Dermis microvascular lymphatic vessel endothelial cell (primary cell): ENCODE data around the gene C6orf47. TPM values are rescaled to one million over a fixed set of nuclear protein-coding genes. Genes with fewer than 3 reads are reported as not detected.

ENCODE experiments used
- DNase-seq, 2 donors: peaks; one replicate each; pipeline versions ENCODE4 v3.0.0 to v3.0.0-alpha.2; 2010; ENCODE audit warnings: low read depth in 2 of 2
- total RNA-seq: library from RNA; depleted of rRNA; stranded (reverse); fragments of >200 nt; gene quantifications from 2 replicates; pipeline ENCODE4 v1.2.1, GENCODE V29; 2014

Gene C6orf47
- total RNA-seq, 1 donor from 2014 or later, result 15.8 TPM

DNA sequence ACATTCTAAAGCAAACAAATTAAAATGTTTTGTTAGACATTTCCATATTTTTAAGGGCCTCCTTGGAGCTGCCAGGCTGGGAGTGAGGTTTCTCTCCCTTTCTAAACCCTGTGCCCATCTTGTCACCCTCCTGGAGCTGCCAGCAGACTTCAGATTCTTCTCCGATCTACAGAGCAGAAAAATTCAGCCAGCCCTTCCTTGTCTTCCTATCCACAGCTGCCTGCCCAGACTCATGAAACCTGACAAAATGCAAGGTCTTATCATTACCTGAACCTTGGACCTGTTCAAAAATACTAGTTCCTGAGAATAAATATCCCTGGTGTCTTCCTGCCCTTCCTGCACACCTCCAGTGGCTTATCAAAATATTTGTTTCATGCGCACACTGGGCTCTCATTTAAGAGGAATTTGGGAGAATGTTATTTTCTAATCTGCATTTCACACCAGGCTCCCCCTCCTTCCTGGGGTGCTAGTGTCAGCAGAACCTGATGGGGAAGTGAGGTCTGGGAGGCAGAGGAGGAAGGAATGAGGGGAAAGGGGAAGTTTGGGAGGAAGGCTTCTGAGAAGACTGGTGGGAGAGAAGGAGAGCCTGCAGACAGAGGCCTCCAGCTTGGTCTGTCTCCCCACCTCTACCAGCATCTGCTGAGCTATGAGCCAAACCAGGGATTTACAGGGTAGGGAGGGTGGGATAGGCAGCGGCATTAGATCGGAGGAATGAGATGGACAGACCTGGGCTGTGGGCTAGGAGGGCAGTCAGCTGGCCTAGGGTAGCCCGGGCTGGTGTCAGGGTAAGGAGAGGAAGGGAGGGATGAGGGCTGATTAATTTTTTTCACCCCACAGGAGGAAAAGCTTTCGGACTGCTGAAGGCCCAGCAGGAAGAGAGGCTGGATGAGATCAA is 45.6 kb downstream of the C6orf47 start, which contains the start of gene AIF1:
AIF1 (plus strand) TSS at position 551 of the 895 bp plus-strand sequence; CDS start at position 647, 96 bp downstream.
- no peak for DNase-seq

- no peak for DNase-seq
These were observed 46.4 kb downstream of the C6orf47 start for GRCh38 chr6:31614075-31614619.

DNA sequence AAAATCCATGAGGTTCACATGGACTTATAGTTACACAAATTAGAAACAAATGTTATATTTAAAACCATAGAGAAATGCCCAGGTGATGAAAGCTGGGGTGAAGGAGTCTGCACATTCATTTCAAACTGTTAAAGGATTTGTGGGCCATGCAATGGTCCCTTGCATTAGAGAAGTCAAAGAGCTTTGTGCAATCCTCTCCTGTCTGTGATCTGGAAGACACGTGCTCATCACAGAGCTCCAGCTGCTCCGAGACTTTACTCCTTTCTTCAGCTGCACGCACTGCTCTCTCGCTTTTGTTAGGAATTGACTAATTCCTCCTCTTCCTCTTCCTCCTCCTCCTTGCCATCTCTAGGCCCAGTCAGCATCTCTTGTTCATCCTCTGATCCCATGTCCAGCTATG is 49.6 kb downstream of the C6orf47 start:
- DNase-seq, result no peak

GRCh38 chr6:31609519-31610406 is 50.8 kb downstream of the C6orf47 start:
- DNase-seq, result no peak

Other genes with a start within 250 kb of the C6orf47 start
- 6.8 and 8.3 TPM in 2 replicates for gene MICB, start 162.6 kb downstream of the C6orf47 start, total RNA-seq
- gene MCCD1, start 131.8 kb downstream of the C6orf47 start, total RNA-seq, result not detected in 2 replicates
- gene DDX39B, start 118.8 kb downstream of the C6orf47 start, total RNA-seq, result 318 and 410 TPM in 2 replicates
- 0.13 TPM in 1 of 2 replicates, not detected in the other for gene ATP6V1G2, start 114.2 kb downstream of the C6orf47 start, total RNA-seq
- 19.8 and 24.7 TPM in 2 replicates for gene NFKBIL1, start 113.2 kb downstream of the C6orf47 start, total RNA-seq
- gene LTA, start 88.5 kb downstream of the C6orf47 start, total RNA-seq, result not detected in 2 replicates
- gene TNF, start 85.2 kb downstream of the C6orf47 start, total RNA-seq, result not detected in 2 replicates
- gene LTB, start 78.4 kb downstream of the C6orf47 start, total RNA-seq, result 6.4 and 11.8 TPM in 2 replicates
- gene LST1, start 74.5 kb downstream of the C6orf47 start, total RNA-seq, result 0.51 TPM in 1 of 2 replicates, not detected in the other
- not detected in 2 replicates for gene NCR3, start 67.8 kb downstream of the C6orf47 start, total RNA-seq
- gene AIF1, start 45.5 kb downstream of the C6orf47 start, total RNA-seq, result 0.13 TPM in 2 replicates
- 19.8 and 35.0 TPM in 2 replicates for gene PRRC2A, start 40.1 kb downstream of the C6orf47 start, total RNA-seq
- gene BAG6, start 8.1 kb downstream of the C6orf47 start, total RNA-seq, result 86.7 and 158 TPM in 2 replicates
- gene APOM, start 4.9 kb downstream of the C6orf47 start, total RNA-seq, result 0.39 and 0.51 TPM in 2 replicates
- gene GPANK1, start 4.2 kb upstream of the C6orf47 start, total RNA-seq, result 9.0 and 11.5 TPM in 2 replicates
- 76.5 and 99.5 TPM in 2 replicates for gene CSNK2B, start 5.3 kb upstream of the C6orf47 start, total RNA-seq
- gene LY6G5B, start 9.2 kb upstream of the C6orf47 start, total RNA-seq, result 0.64 and 2.0 TPM in 2 replicates
- 1.2 and 1.9 TPM in 2 replicates for gene LY6G5C, start 20.3 kb upstream of the C6orf47 start, total RNA-seq
- 43.8 and 59.8 TPM in 2 replicates for gene ABHD16A, start 42.5 kb upstream of the C6orf47 start, total RNA-seq
- not detected in 2 replicates for gene LY6G6F, start 46.1 kb upstream of the C6orf47 start, total RNA-seq
- gene LY6G6D, start 54.6 kb upstream of the C6orf47 start, total RNA-seq, result not detected in 2 replicates
- not detected in 2 replicates for gene LY6G6C, start 61.0 kb upstream of the C6orf47 start, total RNA-seq
- not detected in 2 replicates for gene MPIG6B, start 62.6 kb upstream of the C6orf47 start, total RNA-seq
- 108 and 125 TPM in 2 replicates for gene DDAH2, start 68.5 kb upstream of the C6orf47 start, total RNA-seq
- 464 and 694 TPM in 2 replicates for gene CLIC1, start 75.8 kb upstream of the C6orf47 start, total RNA-seq
- 2.8 and 4.5 TPM in 2 replicates for gene MSH5, start 79.2 kb upstream of the C6orf47 start, total RNA-seq
- gene SAPCD1, start 101.9 kb upstream of the C6orf47 start, total RNA-seq, result 2.0 and 3.3 TPM in 2 replicates
- under 0.01 and 0.13 TPM in 2 replicates for gene VWA7, start 116.5 kb upstream of the C6orf47 start, total RNA-seq
- gene VARS1, start 135.0 kb upstream of the C6orf47 start, total RNA-seq, result 48.1 and 53.7 TPM in 2 replicates
- gene LSM2, start 146.2 kb upstream of the C6orf47 start, total RNA-seq, result 29.5 and 39.2 TPM in 2 replicates
- 1.2 and 1.4 TPM in 2 replicates for gene HSPA1L, start 154.5 kb upstream of the C6orf47 start, total RNA-seq
- 67.4 and 81.8 TPM in 2 replicates for gene HSPA1A, start 154.8 kb upstream of the C6orf47 start, total RNA-seq
- gene HSPA1B, start 167.0 kb upstream of the C6orf47 start, total RNA-seq, result 27.6 and 37.1 TPM in 2 replicates
- gene NEU1, start 202.0 kb upstream of the C6orf47 start, total RNA-seq, result 50.2 and 73.0 TPM in 2 replicates
- gene SLC44A4, start 218.2 kb upstream of the C6orf47 start, total RNA-seq, result under 0.01 TPM in 2 replicates
- gene EHMT2, start 236.9 kb upstream of the C6orf47 start, total RNA-seq, result 25.9 and 37.4 TPM in 2 replicates
- gene ZBTB12, start 241.3 kb upstream of the C6orf47 start, total RNA-seq, result 2.2 and 3.0 TPM in 2 replicates